ENCODE measurements around the gene ZFYVE1.
A peak's percentile ranks its signal among the peaks of the same experiment; 100 is the strongest.
"Not testable (repeated sequence)": the region's sequence is repeated elsewhere in the genome, so short reads cannot be mapped to it uniquely, and the experiment has no call there.

Gene ZFYVE1, protein sequence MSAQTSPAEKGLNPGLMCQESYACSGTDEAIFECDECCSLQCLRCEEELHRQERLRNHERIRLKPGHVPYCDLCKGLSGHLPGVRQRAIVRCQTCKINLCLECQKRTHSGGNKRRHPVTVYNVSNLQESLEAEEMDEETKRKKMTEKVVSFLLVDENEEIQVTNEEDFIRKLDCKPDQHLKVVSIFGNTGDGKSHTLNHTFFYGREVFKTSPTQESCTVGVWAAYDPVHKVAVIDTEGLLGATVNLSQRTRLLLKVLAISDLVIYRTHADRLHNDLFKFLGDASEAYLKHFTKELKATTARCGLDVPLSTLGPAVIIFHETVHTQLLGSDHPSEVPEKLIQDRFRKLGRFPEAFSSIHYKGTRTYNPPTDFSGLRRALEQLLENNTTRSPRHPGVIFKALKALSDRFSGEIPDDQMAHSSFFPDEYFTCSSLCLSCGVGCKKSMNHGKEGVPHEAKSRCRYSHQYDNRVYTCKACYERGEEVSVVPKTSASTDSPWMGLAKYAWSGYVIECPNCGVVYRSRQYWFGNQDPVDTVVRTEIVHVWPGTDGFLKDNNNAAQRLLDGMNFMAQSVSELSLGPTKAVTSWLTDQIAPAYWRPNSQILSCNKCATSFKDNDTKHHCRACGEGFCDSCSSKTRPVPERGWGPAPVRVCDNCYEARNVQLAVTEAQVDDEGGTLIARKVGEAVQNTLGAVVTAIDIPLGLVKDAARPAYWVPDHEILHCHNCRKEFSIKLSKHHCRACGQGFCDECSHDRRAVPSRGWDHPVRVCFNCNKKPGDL

DNA sequence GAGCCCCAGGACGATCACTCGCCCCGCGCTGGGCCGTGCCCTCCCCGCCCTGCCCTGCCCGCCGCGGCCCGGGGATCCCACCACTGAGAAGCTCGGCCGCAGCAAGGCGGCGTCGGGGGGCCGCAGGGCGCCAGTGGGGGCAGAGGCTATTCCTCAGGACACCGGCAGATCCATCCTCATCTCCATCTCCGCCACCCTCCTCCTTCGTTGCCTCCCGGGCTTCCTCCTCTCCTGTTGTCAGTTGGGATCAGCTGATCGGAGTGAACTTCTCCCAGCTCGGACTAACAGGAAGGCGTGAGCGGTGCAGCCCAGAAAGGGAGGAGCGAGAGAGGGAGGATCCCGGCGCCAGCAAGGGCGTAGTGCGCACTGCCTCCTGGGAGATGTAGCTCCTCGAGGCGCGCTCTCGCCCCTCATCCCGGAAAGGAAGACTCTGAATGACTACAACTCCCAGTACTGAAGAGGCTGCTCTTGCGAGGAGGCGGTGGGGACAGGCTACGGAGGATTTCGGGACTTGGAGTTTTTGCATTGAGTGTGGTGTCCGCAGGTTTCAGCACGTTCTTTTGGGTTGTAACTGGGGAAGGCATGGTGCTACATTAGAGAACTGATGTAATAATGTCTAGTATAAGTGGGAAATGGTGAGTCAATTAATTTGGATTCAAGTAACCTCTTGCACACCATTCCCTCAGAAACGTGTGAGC, at the start of gene ZFYVE1:
ZFYVE1 (minus strand) TSS at position 262 of the 698 bp plus-strand sequence. CDS start 2,598 bp downstream, outside the sequence.
- DNase-seq: peak; percentile 68 to 83 (median 80)

DNA sequence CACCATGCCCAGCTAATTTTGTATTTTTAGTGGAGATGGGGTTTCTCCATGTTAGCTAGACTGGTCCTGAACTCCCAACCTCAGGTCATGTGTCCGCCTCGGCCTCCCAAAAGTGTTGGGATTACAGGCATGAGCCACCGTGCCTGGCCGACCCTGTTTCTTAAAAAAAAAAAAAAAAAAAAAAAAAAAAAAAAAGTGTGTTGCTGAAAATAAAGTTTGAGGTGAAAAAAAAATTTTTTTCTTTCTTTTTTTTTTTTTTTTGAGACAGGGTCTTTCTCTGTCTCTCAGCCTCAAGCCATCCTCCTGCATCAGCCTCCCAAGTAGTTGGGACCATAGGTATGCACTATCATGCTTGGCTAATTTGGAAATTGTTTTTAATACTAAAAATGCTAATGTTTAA, 42.7 kb upstream of the ZFYVE1 start:
- no peak for DNase-seq

DNA sequence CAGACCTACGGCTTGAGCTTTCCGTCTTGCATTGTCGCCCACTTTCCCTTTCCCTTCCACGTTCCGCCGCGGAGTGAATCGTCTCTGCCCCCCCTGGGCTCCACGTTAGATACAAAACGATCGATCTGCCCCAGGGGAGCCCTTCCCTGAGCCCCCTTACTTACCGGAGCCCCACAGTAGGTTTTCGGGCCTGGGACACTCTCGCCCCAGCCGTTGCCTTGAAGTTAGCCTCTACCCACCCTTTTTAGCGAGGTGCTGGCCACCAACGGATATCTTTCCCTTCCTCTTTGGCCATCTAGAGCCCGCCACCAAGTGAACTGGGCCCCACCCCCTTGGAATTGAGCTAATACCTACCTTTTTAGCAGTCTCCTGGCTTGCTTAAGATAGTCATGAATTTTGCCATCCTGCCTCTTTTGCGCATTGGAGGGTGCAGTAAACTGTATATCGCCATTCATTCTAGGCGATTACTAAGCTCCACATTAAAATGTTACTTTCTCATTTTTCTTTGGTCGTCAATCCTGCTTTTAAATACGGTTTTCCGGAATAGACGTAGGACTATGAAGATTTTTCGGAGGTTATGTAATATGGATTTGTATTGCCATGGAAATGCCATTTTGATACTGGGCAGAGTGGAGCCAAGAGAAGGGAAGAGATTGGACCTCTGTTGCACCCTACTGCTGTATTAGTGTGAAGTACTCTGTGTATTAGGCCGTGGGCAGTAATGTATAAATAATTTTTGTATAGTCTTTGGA, 32.2 kb upstream of the ZFYVE1 start:
- peak in 1 of 4 experiments; percentile 44 for DNase-seq

DNA sequence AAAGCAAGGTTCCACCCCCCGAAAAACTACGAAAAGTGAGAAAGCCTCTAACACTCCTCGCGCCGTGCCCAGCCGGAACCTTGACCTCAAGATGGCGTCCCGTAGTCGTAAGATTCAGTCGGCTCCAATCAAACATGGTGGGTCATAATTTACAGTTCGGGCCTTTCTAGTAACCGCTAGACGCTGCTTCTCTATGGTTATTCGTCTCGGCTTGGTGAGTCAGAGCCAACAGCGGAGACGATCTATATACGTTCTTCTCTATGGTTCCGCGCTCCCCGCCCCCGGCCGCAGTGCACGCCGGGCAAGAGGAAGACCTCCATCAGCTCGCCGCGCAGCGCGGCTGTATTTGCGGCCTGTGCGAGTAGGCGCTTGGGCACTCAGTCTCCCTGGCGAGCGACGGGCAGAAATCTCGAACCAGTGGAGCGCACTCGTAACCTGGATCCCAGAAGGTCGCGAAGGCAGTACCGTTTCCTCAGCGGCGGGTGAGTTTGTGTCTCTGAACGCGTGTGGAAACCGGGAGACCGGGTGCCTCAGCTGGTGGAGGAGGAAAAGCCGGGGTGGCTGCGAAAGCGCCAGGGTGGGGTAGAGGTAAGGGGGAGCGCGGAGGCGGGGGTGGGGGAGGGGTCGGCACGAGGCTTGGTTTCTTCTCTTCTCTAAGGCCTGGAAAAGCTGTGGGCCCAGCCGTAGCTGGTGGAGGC, 31.5 kb upstream of the ZFYVE1 start, which contains the start of gene RBM25:
RBM25 (plus strand) TSS at position 311 of the 698 bp plus-strand sequence. CDS start 13,108 bp downstream, outside the sequence.
- DNase-seq: peak; percentile 80 to 91 (median 86)

DNA sequence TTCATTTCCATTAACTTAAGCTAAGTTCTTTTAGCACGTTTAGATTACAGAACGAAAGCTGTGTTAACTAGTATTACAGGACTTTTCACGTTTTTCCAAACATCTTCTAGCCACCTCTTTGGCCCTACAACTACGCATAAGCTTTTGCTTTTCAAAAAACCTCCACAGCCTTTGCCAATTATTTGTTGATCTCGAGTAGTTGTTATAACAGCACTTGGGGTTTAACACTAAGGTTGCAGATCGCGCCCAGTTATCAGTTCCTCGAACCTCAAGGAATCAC, 31.0 kb upstream of the ZFYVE1 start:
- no peak for DNase-seq

DNA sequence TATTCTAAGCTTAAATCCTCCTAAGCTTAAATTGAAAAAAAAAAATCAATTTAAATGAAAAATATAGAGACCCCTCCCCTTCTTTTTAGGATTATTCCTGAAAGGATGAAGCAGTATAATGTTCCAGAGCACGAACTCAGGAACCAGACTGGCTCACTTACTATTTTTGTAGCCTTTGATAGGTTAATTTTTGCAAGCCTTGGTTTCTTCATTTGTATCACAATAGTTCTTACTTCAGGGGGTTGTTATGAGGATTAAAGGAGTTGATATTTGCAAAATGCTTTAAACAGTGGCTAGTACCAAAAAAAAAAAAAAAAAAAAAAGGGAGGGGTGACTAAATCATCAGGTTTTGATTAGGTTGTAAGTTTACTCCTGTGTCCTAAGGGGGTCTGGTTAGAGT, 28.3 kb upstream of the ZFYVE1 start:
- no peak for DNase-seq

DNA sequence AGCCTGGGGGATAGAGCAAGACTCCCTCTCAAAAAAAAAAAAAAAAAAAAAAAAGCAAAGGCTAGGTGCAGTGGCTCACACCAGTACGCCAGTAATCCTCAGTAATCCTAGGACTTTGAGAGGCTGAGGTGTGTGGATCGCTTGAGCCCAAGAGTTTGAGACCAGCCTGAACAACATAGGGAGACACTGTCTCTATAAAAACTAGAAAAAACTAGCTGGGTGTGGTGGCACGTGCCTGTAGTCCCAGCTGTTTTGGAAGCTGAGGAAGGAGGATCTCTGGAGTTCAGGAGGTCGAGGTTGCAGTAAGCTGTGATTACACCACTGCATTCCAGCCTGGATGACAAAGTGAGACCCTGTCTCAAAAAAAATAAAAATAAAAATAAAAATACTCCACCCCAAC, 22.5 kb upstream of the ZFYVE1 start:
- DNase-seq: no peak

DNA sequence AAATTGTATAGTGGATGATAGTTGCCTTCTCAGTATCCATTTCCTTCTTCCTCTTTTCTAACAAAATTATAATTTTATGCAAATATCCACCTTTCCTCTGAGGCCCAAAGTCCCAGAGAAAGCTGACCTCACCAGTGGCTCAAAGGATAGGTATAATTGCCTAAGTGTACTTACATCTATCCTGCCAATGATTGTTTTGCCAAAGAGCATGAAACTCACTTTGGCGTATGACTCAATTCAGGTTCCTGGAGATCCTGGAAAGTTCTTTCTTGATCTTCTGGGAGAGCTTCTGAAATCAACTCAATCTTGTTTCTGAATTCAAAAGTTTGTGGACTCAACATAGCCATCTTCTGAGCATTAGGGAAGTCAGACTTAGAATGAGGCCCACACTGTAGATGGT, 20.9 kb upstream of the ZFYVE1 start:
- no peak for DNase-seq

DNA sequence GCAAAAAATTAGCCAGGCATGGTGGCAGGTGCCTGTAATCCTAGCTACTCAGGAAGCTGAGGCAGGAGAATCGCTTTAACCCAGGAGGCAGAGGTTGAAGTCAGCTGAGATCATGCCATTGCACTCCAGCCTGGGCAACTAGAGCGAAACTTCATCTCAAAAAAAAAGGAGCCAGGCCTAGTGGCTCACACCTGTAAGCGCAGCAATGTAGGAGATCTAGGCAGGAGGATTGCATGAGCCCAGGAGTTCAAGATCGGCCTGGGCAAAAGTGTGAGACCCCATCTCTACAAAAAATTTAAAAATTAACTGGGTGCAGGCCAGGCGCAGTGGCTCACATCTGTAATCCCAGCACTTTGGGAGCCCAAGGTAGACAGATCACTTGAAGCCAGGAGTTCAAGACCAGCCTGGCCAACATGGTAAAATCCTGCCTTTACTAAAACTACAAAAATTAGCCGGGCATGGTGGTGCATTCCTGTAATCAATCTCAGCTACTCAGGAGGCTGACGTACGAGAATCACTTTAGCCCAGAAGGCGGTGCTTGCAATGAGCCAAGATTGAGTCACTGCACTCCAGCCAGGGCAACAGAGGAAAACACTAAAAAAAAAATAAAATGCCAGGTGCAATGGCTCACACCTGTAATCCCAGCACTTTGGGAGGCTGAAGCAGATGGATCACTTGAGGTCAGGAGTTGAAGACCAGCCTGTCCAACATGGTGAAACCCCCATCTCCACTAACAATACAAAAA, 10.0 kb upstream of the ZFYVE1 start:
- not testable (repeated sequence) for DNase-seq

DNA sequence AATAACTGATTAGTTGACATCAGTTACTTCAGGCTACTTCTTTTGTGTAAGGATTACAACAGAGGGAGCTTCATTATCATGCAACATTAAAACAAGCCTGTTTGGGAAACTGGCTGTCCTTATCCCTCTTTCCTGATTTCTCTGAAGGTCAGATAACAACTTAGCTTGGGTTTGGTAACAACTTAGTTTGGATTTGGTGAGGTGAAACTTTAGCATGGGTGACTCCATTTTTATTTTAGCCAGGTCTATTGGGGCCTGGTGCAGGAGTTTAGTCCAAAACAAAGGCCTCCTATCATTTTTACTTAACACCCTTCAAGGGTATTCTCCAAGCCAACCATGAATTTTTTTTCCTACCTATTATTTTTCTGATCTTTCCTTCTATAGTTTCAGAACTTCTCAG, 1.1 kb upstream of the ZFYVE1 start:
- no peak for DNase-seq

DNA sequence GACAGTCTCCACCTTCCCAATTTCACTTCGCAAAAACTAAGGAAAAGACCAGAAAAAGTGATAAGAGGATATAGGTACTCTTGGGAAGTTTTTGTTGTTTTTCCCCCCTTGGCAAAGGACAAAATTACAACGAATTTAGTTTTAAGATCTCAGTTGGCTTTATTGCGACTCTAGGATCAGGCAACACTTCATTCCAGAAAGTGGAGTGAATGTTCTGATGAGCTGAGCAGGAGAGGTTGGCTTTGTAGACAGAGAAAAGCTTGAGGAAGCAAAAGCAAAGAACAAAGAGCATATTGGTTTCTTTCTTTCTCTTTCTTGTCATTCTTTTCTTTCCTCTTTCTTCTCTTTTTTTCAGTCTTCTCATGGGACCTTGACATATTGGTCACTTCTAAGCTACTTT, 640 bp upstream of the ZFYVE1 start:
- no peak for DNase-seq

DNA sequence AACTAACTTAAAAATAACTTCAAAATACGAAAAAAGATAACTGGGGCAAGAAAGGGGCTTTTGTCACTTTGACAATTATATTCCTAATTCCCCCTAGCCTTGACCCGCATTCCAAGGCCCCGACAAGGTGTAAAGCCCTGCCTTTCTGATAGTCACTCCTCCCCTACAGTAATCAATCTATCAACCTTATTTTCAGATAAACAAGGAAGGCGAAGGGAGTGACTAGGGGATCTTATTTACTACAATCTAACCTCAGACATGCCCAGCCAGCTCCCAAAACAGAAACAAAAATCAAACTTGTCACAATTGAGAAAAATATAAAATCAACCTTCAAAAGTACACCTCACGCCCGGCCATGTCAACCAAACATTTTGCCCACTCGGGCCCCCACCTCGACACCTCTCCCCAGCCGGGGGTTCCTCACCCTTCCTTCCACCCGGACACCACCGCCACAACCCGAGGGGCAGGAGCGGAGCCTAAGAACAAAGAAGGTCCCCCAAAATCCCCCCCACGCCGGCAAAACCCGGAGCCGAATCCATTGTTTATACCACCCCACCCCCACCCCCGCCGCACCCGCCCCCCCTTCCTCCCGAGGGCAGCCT, 562 bp downstream of the ZFYVE1 start:
- DNase-seq: no peak

DNA sequence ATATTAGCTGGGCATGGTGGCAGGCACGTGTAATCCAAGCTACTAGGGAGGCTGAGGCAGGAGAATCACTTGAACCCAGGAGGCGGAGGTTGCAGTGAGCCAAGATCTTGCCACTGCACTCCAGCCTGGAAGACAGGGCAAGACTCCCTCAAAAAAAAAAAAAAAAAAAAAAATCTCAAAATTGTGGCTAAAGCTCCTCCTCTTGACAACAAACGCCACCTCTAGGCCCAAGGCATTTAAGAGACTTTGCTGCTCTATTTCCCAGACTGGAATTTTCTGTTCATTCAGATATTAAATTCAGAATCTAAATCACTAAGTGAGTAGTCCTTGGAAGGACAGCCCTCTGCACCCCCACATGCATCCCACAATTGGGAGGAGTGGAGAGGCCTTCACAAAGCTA, 1.4 kb downstream of the ZFYVE1 start:
- DNase-seq: no peak

DNA sequence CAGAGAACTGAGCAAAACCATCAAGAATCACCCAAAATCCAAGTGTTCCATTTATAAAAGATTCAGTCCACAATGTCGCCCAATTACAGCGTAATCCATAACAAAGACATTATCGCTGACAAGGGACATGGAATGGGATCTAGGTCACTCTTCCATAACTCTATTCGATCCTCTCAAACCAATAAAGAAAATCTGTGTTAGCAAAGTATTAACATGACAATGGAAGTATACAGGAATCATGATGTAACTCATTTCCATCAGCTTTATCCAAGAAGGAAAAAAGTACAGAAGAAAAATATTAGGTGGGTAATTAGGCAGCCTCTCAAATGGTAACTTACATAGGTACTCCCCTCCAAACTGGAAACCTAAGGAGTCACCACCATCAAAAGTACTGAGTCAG, 4.9 kb downstream of the ZFYVE1 start:
- DNase-seq: no peak

DNA sequence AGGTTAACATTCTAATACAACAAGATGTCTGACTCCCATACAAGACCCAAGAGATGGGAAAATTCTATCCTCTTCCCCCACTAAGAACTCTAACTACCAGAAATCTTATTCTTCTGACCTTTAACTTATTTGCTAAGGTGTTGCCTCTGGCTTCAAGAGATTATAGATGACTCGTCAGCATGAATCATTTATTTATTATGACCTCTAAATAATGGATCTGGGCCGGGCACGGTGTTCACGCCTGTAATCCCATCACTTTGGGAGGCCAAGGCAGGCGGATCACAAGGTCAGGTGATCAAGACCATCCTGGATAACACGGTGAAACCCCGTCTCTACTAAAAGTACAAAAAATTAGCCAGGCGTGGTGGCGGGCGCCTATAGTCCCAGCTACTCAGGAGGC, 10.9 kb downstream of the ZFYVE1 start:
- DNase-seq: not testable (repeated sequence)

DNA sequence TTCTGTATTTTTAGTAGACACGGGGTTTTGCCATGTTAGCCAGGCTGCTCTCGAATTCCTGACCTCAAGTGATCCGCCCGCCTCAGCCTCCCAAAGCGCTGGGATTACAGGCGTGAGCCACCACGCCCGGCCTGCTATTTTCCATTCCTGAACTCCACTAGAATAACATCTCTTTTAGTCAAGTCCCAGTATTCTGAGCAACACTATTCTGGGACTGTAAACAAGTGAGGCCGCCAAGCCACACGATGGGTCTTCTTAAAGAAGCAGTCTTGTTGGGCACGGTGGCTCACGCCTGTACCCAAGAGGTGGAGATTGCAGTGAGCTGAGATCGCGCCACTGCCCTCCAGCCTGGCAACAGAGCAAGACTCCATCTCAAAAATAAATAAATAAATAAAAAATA, 11.4 kb downstream of the ZFYVE1 start:
- DNase-seq: not testable (repeated sequence)

DNA sequence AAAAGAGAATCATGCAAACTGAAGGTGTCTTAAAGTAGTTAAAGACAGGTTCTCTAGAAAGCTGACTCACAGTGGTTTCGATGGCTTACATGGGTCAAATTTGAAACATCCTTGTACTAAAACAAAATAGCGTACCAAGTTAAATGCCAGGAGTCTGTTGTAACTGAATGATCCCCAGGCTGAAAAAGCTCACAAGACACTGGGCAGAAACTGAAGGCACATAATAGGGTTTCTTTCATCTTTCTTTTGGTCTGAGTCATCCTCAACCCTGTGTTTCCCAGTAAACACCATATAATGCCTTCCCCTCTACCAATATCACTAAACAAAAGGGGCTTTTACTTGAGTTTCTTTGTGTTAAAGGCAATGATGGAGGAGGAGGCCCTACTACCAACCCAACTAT, 12.8 kb downstream of the ZFYVE1 start:
- no peak for DNase-seq

DNA sequence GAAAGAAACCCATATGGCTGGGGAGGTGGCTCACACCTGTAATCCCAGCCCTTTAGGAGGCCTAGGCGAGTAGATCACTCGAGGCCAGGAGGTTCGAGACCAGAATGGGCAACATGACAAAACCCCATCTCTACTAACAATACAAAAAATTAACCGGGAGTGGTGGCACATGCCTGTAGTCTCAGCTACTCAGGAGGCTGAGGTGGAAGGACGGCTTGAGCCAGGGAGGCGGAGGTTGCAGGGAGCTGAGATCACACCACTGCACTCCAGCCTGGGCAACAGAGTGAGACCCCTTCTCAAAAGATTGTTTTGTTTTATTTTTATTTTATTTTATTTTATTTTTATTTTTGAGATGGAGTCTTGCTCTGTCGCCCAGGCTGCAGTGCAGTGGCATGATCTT, 15.7 kb downstream of the ZFYVE1 start:
- DNase-seq: not testable (repeated sequence)

DNA sequence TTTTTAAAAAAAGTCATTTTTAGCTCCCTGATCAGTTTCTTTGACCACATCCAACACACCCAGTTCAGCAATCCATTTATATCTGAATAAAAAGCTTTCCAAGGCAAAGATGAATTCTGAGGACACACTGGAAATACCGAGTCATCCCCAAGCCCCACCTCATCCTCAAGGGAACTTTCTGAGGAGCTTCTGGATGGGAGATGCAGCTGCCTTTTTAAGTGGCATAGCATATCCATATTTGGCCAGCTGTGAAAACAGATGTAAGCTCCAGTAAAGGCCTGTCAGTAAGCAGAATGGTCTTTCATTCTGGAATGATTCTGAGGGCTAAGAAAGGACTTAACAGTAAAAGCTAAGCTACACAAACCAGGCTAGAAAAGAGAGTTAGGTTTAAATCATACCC, 18.4 kb downstream of the ZFYVE1 start:
- no peak for DNase-seq

DNA sequence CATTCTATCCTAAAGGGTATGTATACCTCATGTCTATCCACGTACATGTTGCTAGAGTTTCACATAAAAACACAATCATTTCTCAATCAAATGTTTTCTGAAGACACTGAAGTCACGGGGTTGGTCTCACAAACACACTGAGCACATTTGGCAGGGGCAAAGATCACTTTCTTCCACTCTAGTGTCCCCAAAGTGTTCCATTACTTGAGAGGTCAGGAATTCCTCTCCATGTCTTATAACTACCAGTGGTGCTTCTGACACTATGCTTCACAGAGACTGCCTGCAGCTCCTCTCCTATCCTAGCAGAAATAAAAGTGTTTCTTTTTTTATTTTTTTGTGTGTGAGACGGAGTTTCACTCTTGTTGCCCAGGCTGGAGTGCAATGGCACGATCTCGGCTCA, 19.1 kb downstream of the ZFYVE1 start:
- no peak for DNase-seq

DNA sequence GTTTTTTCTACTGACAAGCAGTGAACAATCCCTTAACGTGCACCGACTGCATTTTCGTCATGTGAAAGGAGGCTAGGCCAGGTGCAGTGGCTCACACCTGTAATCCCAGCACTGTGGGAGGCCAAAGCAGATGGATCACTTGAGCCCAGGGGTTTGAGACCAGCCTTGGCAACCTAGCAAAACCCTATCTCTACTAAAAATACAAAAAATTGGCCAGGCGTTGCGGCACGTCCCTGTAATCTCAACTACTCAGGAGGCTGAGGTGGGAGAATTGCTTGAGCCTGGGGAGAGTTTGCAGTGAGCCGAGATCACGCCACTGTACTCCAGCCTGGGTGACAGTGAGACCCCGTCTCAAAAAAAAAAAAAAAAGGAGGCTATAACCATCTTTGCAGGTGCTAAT, 22.3 kb downstream of the ZFYVE1 start:
- not testable (repeated sequence) for DNase-seq
